ENCODE measurements around the gene SUSD2. TPM values are rescaled to one million over a fixed set of nuclear protein-coding genes. Genes with fewer than 3 reads are reported as not detected.

Gene SUSD2
- polyA plus RNA-seq, 4 donors: 6.1 to 82.9 (median 11.3) TPM

Other genes starting within 250 kb of the SUSD2 start
- 1 to 10 TPM in 3 of 4 donors, not detected in 1; 1.1 to 6.7 (median 2.1) TPM for gene GSTT2B, start 220.3 kb upstream of the SUSD2 start, polyA plus RNA-seq
- gene DDTL, start 214.6 kb upstream of the SUSD2 start, polyA plus RNA-seq: 10 to 100 TPM in 2 of 4 donors, 1 to 10 TPM in 2; 1.4 to 10.9 (median 7.7) TPM
- 100 to 1,000 TPM; 144 to 876 (median 451) TPM for gene DDT, start 207.0 kb upstream of the SUSD2 start, polyA plus RNA-seq
- gene GSTT2, start 201.4 kb upstream of the SUSD2 start, polyA plus RNA-seq: 1 to 10 TPM in 1 of 4 donors, under 1 TPM in 2, not detected in 1; 0.19 to 1.4 (median 0.81) TPM
- not detected for gene GSTT4, start 176.0 kb upstream of the SUSD2 start, polyA plus RNA-seq
- 10 to 100 TPM; 19.7 to 45.7 (median 32.2) TPM for gene CABIN1, start 170.2 kb upstream of the SUSD2 start, polyA plus RNA-seq
- 10 to 100 TPM in 2 of 4 donors, 1 to 10 TPM in 1, under 1 TPM in 1; 0.67 to 31.2 (median 10.0) TPM for gene GGT5, start 63.6 kb downstream of the SUSD2 start, polyA plus RNA-seq
- 10 to 100 TPM in 2 of 4 donors, 1 to 10 TPM in 2; 6.0 to 29.9 (median 9.9) TPM for gene SPECC1L, start 89.3 kb downstream of the SUSD2 start, polyA plus RNA-seq
- gene ADORA2A, start 246.1 kb downstream of the SUSD2 start, polyA plus RNA-seq: 1 to 10 TPM in 3 of 4 donors, under 1 TPM in 1; 0.67 to 9.0 (median 2.5) TPM

Data from small intestine (tissue), 4 donors.